ENCODE results near the gene NUDCD3.

DNA sequence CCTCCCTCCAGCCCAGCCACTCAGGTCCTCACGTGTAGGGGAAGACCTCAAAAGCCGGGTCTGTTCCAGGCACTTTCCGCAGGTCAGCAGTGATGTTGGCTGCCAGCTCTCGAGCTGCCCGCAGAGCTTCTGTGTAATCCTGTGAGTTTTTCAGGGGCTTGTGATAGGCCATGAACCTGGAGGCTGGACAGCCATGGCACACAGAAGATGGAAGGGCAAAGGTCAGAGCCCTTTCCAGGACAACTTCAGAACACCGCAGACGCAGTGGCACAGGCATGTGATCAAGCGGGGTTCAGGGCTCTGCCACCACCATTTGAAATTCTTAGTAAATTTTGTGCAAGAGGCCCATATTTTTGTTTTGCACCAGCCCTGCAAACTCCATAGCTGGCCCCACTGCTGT lies 26.7 kb upstream of the NUDCD3 start:
- TF ChIP-seq, protein P1, sequence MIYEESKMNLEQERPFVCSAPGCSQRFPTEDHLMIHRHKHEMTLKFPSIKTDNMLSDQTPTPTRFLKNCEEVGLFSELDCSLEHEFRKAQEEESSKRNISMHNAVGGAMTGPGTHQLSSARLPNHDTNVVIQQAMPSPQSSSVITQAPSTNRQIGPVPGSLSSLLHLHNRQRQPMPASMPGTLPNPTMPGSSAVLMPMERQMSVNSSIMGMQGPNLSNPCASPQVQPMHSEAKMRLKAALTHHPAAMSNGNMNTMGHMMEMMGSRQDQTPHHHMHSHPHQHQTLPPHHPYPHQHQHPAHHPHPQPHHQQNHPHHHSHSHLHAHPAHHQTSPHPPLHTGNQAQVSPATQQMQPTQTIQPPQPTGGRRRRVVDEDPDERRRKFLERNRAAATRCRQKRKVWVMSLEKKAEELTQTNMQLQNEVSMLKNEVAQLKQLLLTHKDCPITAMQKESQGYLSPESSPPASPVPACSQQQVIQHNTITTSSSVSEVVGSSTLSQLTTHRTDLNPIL (CRISPR knock-in tag; IDR thresholded peaks at IDR 0.05; ENCODE audit: low read depth) = no peak
- TF ChIP-seq ZNF565 (CRISPR knock-in tag; conservative IDR thresholded peaks at IDR 0.05; ENCODE audit: low read depth) (no peak), ARNTL (CRISPR knock-in tag; IDR thresholded peaks at IDR 0.05; ENCODE audit: borderline replicate concordance, low read depth) (no peak), OSR1 (CRISPR knock-in tag; IDR thresholded peaks at IDR 0.05) (no peak), PPARA (CRISPR knock-in tag; IDR thresholded peaks at IDR 0.05; ENCODE audit: borderline replicate concordance) (no peak)
- TF ChIP-seq, protein P2, sequence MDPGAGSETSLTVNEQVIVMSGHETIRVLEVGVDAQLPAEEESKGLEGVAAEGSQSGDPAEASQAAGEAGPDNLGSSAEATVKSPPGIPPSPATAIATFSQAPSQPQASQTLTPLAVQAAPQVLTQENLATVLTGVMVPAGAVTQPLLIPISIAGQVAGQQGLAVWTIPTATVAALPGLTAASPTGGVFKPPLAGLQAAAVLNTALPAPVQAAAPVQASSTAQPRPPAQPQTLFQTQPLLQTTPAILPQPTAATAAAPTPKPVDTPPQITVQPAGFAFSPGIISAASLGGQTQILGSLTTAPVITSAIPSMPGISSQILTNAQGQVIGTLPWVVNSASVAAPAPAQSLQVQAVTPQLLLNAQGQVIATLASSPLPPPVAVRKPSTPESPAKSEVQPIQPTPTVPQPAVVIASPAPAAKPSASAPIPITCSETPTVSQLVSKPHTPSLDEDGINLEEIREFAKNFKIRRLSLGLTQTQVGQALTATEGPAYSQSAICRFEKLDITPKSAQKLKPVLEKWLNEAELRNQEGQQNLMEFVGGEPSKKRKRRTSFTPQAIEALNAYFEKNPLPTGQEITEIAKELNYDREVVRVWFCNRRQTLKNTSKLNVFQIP (CRISPR knock-in tag; IDR thresholded peaks at IDR 0.05; ENCODE audit: borderline replicate concordance, low read depth) = no peak
- TF ChIP-seq, protein P3, sequence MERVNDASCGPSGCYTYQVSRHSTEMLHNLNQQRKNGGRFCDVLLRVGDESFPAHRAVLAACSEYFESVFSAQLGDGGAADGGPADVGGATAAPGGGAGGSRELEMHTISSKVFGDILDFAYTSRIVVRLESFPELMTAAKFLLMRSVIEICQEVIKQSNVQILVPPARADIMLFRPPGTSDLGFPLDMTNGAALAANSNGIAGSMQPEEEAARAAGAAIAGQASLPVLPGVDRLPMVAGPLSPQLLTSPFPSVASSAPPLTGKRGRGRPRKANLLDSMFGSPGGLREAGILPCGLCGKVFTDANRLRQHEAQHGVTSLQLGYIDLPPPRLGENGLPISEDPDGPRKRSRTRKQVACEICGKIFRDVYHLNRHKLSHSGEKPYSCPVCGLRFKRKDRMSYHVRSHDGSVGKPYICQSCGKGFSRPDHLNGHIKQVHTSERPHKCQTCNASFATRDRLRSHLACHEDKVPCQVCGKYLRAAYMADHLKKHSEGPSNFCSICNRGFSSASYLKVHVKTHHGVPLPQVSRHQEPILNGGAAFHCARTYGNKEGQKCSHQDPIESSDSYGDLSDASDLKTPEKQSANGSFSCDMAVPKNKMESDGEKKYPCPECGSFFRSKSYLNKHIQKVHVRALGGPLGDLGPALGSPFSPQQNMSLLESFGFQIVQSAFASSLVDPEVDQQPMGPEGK (CRISPR knock-in tag; IDR thresholded peaks at IDR 0.05; ENCODE audit: borderline replicate concordance) = no peak
- TF ChIP-seq, protein P4, sequence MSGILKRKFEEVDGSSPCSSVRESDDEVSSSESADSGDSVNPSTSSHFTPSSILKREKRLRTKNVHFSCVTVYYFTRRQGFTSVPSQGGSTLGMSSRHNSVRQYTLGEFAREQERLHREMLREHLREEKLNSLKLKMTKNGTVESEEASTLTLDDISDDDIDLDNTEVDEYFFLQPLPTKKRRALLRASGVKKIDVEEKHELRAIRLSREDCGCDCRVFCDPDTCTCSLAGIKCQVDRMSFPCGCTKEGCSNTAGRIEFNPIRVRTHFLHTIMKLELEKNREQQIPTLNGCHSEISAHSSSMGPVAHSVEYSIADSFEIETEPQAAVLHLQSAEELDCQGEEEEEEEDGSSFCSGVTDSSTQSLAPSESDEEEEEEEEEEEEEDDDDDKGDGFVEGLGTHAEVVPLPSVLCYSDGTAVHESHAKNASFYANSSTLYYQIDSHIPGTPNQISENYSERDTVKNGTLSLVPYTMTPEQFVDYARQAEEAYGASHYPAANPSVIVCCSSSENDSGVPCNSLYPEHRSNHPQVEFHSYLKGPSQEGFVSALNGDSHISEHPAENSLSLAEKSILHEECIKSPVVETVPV (CRISPR knock-in tag; IDR thresholded peaks at IDR 0.05) = no peak

Data from SK-N-SH treated with all-trans-retinoic acid at 6 μM for 48 hours (cell line).